Fibroblast of the aortic adventitia (primary cell): Measurements from ENCODE around the gene MCRS1. TPM values are rescaled to one million over a fixed set of nuclear protein-coding genes. Genes with fewer than 3 reads are reported as not detected.
"Not testable (repeated sequence)": the region's sequence is repeated elsewhere in the genome, so short reads cannot be mapped to it uniquely, and the experiment has no call there.

Experiments
- DNase-seq: peaks from one replicate; pipeline ENCODE4 v3.0.0-alpha.2; 2010; ENCODE audit warnings: low read depth
- H3K4me3 ChIP-seq: 2 replicates; pipeline ENCODE4 v1.5.1; 2011; ENCODE audit warnings: low read depth, mild to moderate bottlenecking, control low read depth, low read length, moderate library complexity
- CTCF ChIP-seq: IDR thresholded peaks from 2 replicates; pipeline ENCODE4 v1.5.1; 2011; ENCODE audit warnings: mild to moderate bottlenecking, low read length, control low read depth, inconsistent platforms; ENCODE audit not compliant: insufficient read depth
- small RNA-seq: library from RNA; depleted of rRNA; stranded (forward); fragments of <200 nt; gene quantifications from one replicate; pipeline ENCODE3, GENCODE V24; 2012
- total RNA-seq: library from RNA; depleted of rRNA; stranded (reverse); fragments of >200 nt; gene quantifications from 2 replicates; pipeline ENCODE4 v1.2.3, GENCODE V29; 2012; ENCODE audit warnings: low replicate concordance

Gene MCRS1
- total RNA-seq, 1 donor = 45.5 TPM

GRCh38 chr12:49518914-49519573 is 48.9 kb downstream of the MCRS1 start:
- no peak overlapping the region for H3K4me3 ChIP-seq
- no peak for TF ChIP-seq CTCF
- DNase-seq = peak; percentile 51

- TF ChIP-seq CTCF = no peak
- DNase-seq = peak; percentile 84
Observed at GRCh38 chr12:49515266-49515665, 52.7 kb downstream of the MCRS1 start.

GRCh38 chr12:49512546-49512945 is 55.4 kb downstream of the MCRS1 start:
- DNase-seq = no peak
- TF ChIP-seq CTCF = no peak
- H3K4me3 ChIP-seq = no peak overlapping the region

More at GRCh38 chr12:49515266-49515665, 52.7 kb downstream of the MCRS1 start:
- no peak overlapping the region for H3K4me3 ChIP-seq

- no peak for TF ChIP-seq CTCF
- no peak overlapping the region for H3K4me3 ChIP-seq
- no peak for DNase-seq
Observed at GRCh38 chr12:49511410-49511809, 56.5 kb downstream of the MCRS1 start.

GRCh38 chr12:49509681-49510080 is 58.3 kb downstream of the MCRS1 start:
- DNase-seq, H3K4me3 ChIP-seq: not testable (repeated sequence)

Small RNA genes within 50 kb of the gene (small RNA-seq; reads per million reads assigned to genes)
- gene POLR2KP1 (not detected), gene RNU6-834P (not detected)

Other genes with a start within 250 kb of the MCRS1 start
- gene TROAP, start 244.9 kb downstream of the MCRS1 start, total RNA-seq = 4.0 and 11.3 TPM in 2 replicates
- 0.18 TPM in 1 of 2 replicates, not detected in the other for gene C1QL4, start 231.0 kb downstream of the MCRS1 start, total RNA-seq
- gene DNAJC22, start 221.3 kb downstream of the MCRS1 start, total RNA-seq = 1.6 and 2.5 TPM in 2 replicates
- gene SPATS2, start 200.7 kb downstream of the MCRS1 start, total RNA-seq = 25.1 and 34.1 TPM in 2 replicates
- 0.08 and 0.18 TPM in 2 replicates for gene KCNH3, start 29.1 kb downstream of the MCRS1 start, total RNA-seq
- 0.45 and 2.7 TPM in 2 replicates for gene FAM186B, start 37.5 kb upstream of the MCRS1 start, total RNA-seq
- gene PRPF40B, start 55.4 kb upstream of the MCRS1 start, total RNA-seq = 10.5 and 16.8 TPM in 2 replicates
- 12.0 and 20.8 TPM in 2 replicates for gene FMNL3, start 139.3 kb upstream of the MCRS1 start, total RNA-seq
- 238 and 564 TPM in 2 replicates for gene TMBIM6, start 173.4 kb upstream of the MCRS1 start, total RNA-seq